Stromal cell of bone marrow (primary cell): ENCODE data around the gene SLC1A5.

ENCODE experiments used
- DNase-seq: peaks from one replicate; pipeline ENCODE4 v3.0.0-alpha.2; 2012; ENCODE audit warnings: low read depth

SLC1A5 gene

GRCh38 chr19:46742926-46743480 is 45.4 kb downstream of the SLC1A5 start:
- DNase-seq: no peak

- no peak for DNase-seq
Observed at GRCh38 chr19:46741447-46741846, 46.9 kb downstream of the SLC1A5 start.

GRCh38 chr19:46739290-46739771 is 49.1 kb downstream of the SLC1A5 start:
- no peak for DNase-seq

- DNase-seq: no peak
Observed at GRCh38 chr19:46737761-46738171, 50.6 kb downstream of the SLC1A5 start.

- no peak for DNase-seq
Observed at GRCh38 chr19:46737298-46737654, 51.1 kb downstream of the SLC1A5 start.

- DNase-seq: no peak
Observed at GRCh38 chr19:46736531-46737297, 51.7 kb downstream of the SLC1A5 start.

- DNase-seq: no peak
Observed at GRCh38 chr19:46733690-46734292, 54.6 kb downstream of the SLC1A5 start.

- no peak for DNase-seq
Observed at GRCh38 chr19:46732966-46733689, 55.3 kb downstream of the SLC1A5 start.

GRCh38 chr19:46732172-46732938 is 56.0 kb downstream of the SLC1A5 start:
- DNase-seq: no peak

GRCh38 chr19:46731584-46731983 is 56.8 kb downstream of the SLC1A5 start:
- DNase-seq: no peak

GRCh38 chr19:46731007-46731501 is 57.3 kb downstream of the SLC1A5 start:
- DNase-seq: peak; percentile 78

- DNase-seq: no peak
Observed at GRCh38 chr19:46730595-46730994, 57.8 kb downstream of the SLC1A5 start.

- no peak for DNase-seq
Observed at GRCh38 chr19:46730187-46730586, 58.2 kb downstream of the SLC1A5 start.

GRCh38 chr19:46729696-46730095 is 58.7 kb downstream of the SLC1A5 start:
- DNase-seq: no peak

- peak; percentile 21 for DNase-seq
Observed at GRCh38 chr19:46728693-46729339, 59.6 kb downstream of the SLC1A5 start.

- no peak for DNase-seq
Observed at GRCh38 chr19:46728208-46728607, 60.2 kb downstream of the SLC1A5 start.

- DNase-seq: no peak
Observed at GRCh38 chr19:46727757-46728156, 60.6 kb downstream of the SLC1A5 start.

- DNase-seq: no peak
Observed at GRCh38 chr19:46726971-46727501, 61.4 kb downstream of the SLC1A5 start.

GRCh38 chr19:46726551-46726950 is 61.8 kb downstream of the SLC1A5 start:
- DNase-seq: no peak

GRCh38 chr19:46725859-46726393 is 62.5 kb downstream of the SLC1A5 start:
- DNase-seq: no peak
